Spleen (tissue), 11 donors: ENCODE results near the gene KAT8. TPM values are rescaled to one million over a fixed set of nuclear protein-coding genes. Genes with fewer than 3 reads are reported as not detected.

Experiments
- DNase-seq: peaks from one replicate; pipeline ENCODE4 v3.0.0-alpha.2; 2020
- H3K27ac ChIP-seq, 8 donors: fragments of 200-600 bp; sonication (generic) in 7 of 8; 1 replicate in 4 of 8; 2 replicates in 4 of 8; pipeline versions ENCODE4 v1.5.0 to v1.8.0; 2016 to 2021; ENCODE audit warnings: inconsistent platforms in 4 of 8, mild to moderate bottlenecking in 4 of 8, moderate library complexity in 1 of 8
- H3K27me3 ChIP-seq, 7 donors: fragments of 200-600 bp; sonication (generic) in 6 of 7; replicated peaks in 1 of 7; 1 replicate in 4 of 7; 2 replicates in 3 of 7; pipeline versions ENCODE4 v1.5.0 to v1.8.0; 2016 to 2021; ENCODE audit warnings: inconsistent platforms in 3 of 7, mild to moderate bottlenecking in 1 of 7
- H3K36me3 ChIP-seq, 6 donors: fragments of 200-600 bp; sonication (generic) in 5 of 6; 1 replicate in 4 of 6; 2 replicates in 2 of 6; pipeline versions ENCODE4 v1.5.0 to v1.8.0; 2016 to 2021; ENCODE audit warnings: inconsistent platforms in 2 of 6
- H3K4me1 ChIP-seq, 6 donors: fragments of 200-600 bp; sonication (generic) in 5 of 6; 1 replicate in 3 of 6; 2 replicates in 3 of 6; pipeline versions ENCODE4 v1.5.0 to v1.8.0; 2016 to 2021; ENCODE audit warnings: inconsistent platforms in 3 of 6
- H3K4me3 ChIP-seq, 8 donors: fragments of 200-600 bp; sonication (generic) in 7 of 8; 1 replicate in 4 of 8; 2 replicates in 4 of 8; pipeline versions ENCODE4 v1.5.0 to v1.8.0; 2016 to 2021; ENCODE audit warnings: inconsistent platforms in 4 of 8, mild to moderate bottlenecking in 4 of 8, moderate library complexity in 2 of 8
- H3K9me3 ChIP-seq, 8 donors: fragments of 200-600 bp; sonication (generic) in 7 of 8; 1 replicate in 4 of 8; 2 replicates in 4 of 8; pipeline versions ENCODE4 v1.5.0 to v1.8.0; 2016 to 2021; ENCODE audit warnings: inconsistent platforms in 4 of 8
- CTCF ChIP-seq, 11 experiments: fragments of 200-600 bp in 7 of 11; fragments of 450-650 bp in 4 of 11; sonication (generic) in 4 of 11; IDR thresholded peaks in 8 of 11; conservative IDR thresholded peaks in 3 of 11; 1 replicate in 7 of 11; 2 replicates in 4 of 11; pipeline versions ENCODE4 v1.4.0 to v1.8.0; 2016 to 2021; ENCODE audit warnings: antibody characterized with exemption in 11 of 11, inconsistent platforms in 4 of 11, mild to moderate bottlenecking in 1 of 11
- POLR2A ChIP-seq, 3 donors: fragments of 450-650 bp; IDR thresholded peaks; one replicate each; pipeline ENCODE4 v1.5.1; 2017; ENCODE audit warnings: antibody characterized with exemption in 3 of 3, mild to moderate bottlenecking in 1 of 3
- POLR2AphosphoS5 ChIP-seq, 3 donors: sonication (generic); formaldehyde crosslinking; IDR thresholded peaks; one replicate each; pipeline ENCODE4 v1.5.1; 2017; ENCODE audit warnings: antibody characterized with exemption in 3 of 3
- WGBS, 5 donors: extraction: QIAGEN DNeasy Blood & Tissue Kit in 3 of 5; methylation state at CpG; one replicate each; pipeline versions ENCODE4 v1.1.5 to v1.1.7; 2013 to 2018; 5-methylcytosine and 5-hydroxymethylcytosine counted together
- intact Hi-C: fragments of 100-400 bp; cut with DNase I; formaldehyde crosslinking; loops from one replicate; pipeline ENCODE4 v1.15.0; 2023; ENCODE audit warnings: low total_unique reads
- polyA plus RNA-seq, 3 donors: library from polyadenylated mRNA; stranded (reverse); fragments of 200-250 nt; gene quantifications; one replicate each; pipeline ENCODE4 v1.2.1, GENCODE V29; 2013
- small RNA-seq, 4 donors: library from RNA; depleted of rRNA; stranded (forward); fragments of <200 nt; gene quantifications; one replicate each; pipeline ENCODE3, GENCODE V24; 2016
- total RNA-seq, 7 donors: library from RNA; depleted of rRNA in 3 of 7; stranded (reverse); fragments of >200 nt in 3 of 7; fragmentation: NEBNext Ultra II Directional in 4 of 7; extraction: Animal tissue kit (Norgen Biotek cat#: 25700) in 4 of 7; gene quantifications; one replicate each; pipeline versions ENCODE4 v1.1.0 to v1.2.1, GENCODE V29; 2016 to 2021
- donor health status: healthy with polysubstance abuse.
- donor health status: DM: no; HTN: no; CAD: no; lungs with moderate emphysema.
- donor health status: DM: no; HTN: no; CAD: no.
- donor health status: Bipolar disorder and iron deficiency.
- donor health status: healthy.
- donor health status: DM: no; HTN: no; CAD: no.
- donor health status: DM: yes; HTN: yes; CAD: no.

KAT8 gene
- total and polyA plus RNA-seq, 10 donors: 48.7 to 94.8 (median 80.4) TPM

GRCh38 chr16:31179747-31180459 is 62.4 kb downstream of the KAT8 start, which contains the start of gene FUS:
FUS (plus strand) TSS chr16:31180139; CDS start chr16:31180215, 76 bp downstream.
- H3K36me3 ChIP-seq: peaks cover 0 to 31% (median 26%) of the 10 kb centered on the region in 6 donors
- intact Hi-C loops: loop anchor here (2.0 kb wide), 2 partner anchors 37 to 61 kb away; no protein-coding TSS in a partner anchor
- H3K9me3 ChIP-seq: no peaks in the 10 kb centered on the region
- no peaks in the 10 kb centered on the region for H3K27me3 ChIP-seq
- no peak for TF ChIP-seq CTCF (IDR thresholded peaks at IDR 0.05 in 8 of 11, conservative IDR thresholded peaks at IDR 0.05 in 3 of 11)
- TF ChIP-seq POLR2AphosphoS5 (IDR thresholded peaks at IDR 0.05): peak; percentile 100
- peak; percentile 98 to 99 (median 99) for TF ChIP-seq POLR2A (IDR thresholded peaks at IDR 0.05)
- peaks cover 45 to 76% (median 63%) of the 10 kb centered on the region in 6 donors for H3K4me1 ChIP-seq
- H3K27ac ChIP-seq: peak within 1 kb of the TSS; percentile 93 to 99 (median 96)
- 0 to 1% (median 1%) methylated on average over 38 to 69 of the region's 69 CpGs for WGBS, 5 donors
- DNase-seq: peak; percentile 98
- H3K4me3 ChIP-seq: peak within 1 kb of the TSS; percentile 73 to 98 (median 93)

Small RNA genes lying within 50 kb of the gene (small RNA-seq; reads per million reads assigned to genes)
- 0 reads per million in 4 donors for gene AC009088.4
- gene NDUFA3P6: 0 reads per million in 4 donors

Other genes starting within 250 kb of the KAT8 start
- 10 to 100 TPM; 15.5 to 24.3 (median 21.6) TPM for gene BCL7C, start 223.6 kb upstream of the KAT8 start, total RNA-seq
- gene BCL7C, start 223.6 kb upstream of the KAT8 start, polyA plus RNA-seq: 10 to 100 TPM; 35.6 to 38.7 (median 37.8) TPM
- gene CTF1, start 221.1 kb upstream of the KAT8 start, total RNA-seq: 1 to 10 TPM in 5 of 7 donors, under 1 TPM in 1, not detected in 1; 0.68 to 3.3 (median 1.4) TPM
- gene CTF1, start 221.1 kb upstream of the KAT8 start, polyA plus RNA-seq: 1 to 10 TPM in 2 of 3 donors, under 1 TPM in 1; 0.61 to 1.3 (median 1.1) TPM
- gene FBXL19, start 194.1 kb upstream of the KAT8 start, total RNA-seq: 10 to 100 TPM; 12.4 to 21.0 (median 17.8) TPM
- 10 to 100 TPM in 1 of 3 donors, 1 to 10 TPM in 2; 4.3 to 24.7 (median 5.5) TPM for gene FBXL19, start 194.1 kb upstream of the KAT8 start, polyA plus RNA-seq
- gene ORAI3, start 168.6 kb upstream of the KAT8 start, total RNA-seq: 10 to 100 TPM; 20.7 to 44.8 (median 29.8) TPM
- gene ORAI3, start 168.6 kb upstream of the KAT8 start, polyA plus RNA-seq: 10 to 100 TPM; 22.2 to 26.2 (median 22.5) TPM
- 10 to 100 TPM; 10.1 to 24.9 (median 19.8) TPM for gene SETD1A, start 159.9 kb upstream of the KAT8 start, total RNA-seq
- gene SETD1A, start 159.9 kb upstream of the KAT8 start, polyA plus RNA-seq: 10 to 100 TPM in 1 of 3 donors, 1 to 10 TPM in 2; 4.8 to 15.0 (median 8.8) TPM
- gene HSD3B7, start 132.5 kb upstream of the KAT8 start, total RNA-seq: 10 to 100 TPM; 11.0 to 24.5 (median 18.6) TPM
- gene HSD3B7, start 132.5 kb upstream of the KAT8 start, polyA plus RNA-seq: 10 to 100 TPM in 1 of 3 donors, 1 to 10 TPM in 2; 5.3 to 19.4 (median 6.7) TPM
- 1 to 10 TPM in 5 of 7 donors, under 1 TPM in 2; 0.46 to 4.2 (median 1.8) TPM for gene STX1B, start 107.0 kb upstream of the KAT8 start, total RNA-seq
- 1 to 10 TPM in 1 of 3 donors, under 1 TPM in 2; 0.29 to 1.2 (median 0.43) TPM for gene STX1B, start 107.0 kb upstream of the KAT8 start, polyA plus RNA-seq
- 100 to 1,000 TPM in 2 of 7 donors, 10 to 100 TPM in 5; 54.0 to 118 (median 75.7) TPM for gene STX4, start 84.1 kb upstream of the KAT8 start, total RNA-seq
- 100 to 1,000 TPM in 2 of 3 donors, 10 to 100 TPM in 1; 55.3 to 135 (median 131) TPM for gene STX4, start 84.1 kb upstream of the KAT8 start, polyA plus RNA-seq
- 10 to 100 TPM in 3 of 7 donors, 1 to 10 TPM in 4; 8.9 to 12.5 (median 9.2) TPM for gene ZNF668, start 43.4 kb upstream of the KAT8 start, total RNA-seq
- gene ZNF668, start 43.4 kb upstream of the KAT8 start, polyA plus RNA-seq: 1 to 10 TPM; 6.2 to 9.8 (median 6.4) TPM
- gene ZNF646, start 43.2 kb upstream of the KAT8 start, total RNA-seq: 10 to 100 TPM; 20.2 to 28.4 (median 25.6) TPM
- 10 to 100 TPM in 1 of 3 donors, 1 to 10 TPM in 2; 3.2 to 11.8 (median 3.3) TPM for gene ZNF646, start 43.2 kb upstream of the KAT8 start, polyA plus RNA-seq
- gene PRSS53, start 28.7 kb upstream of the KAT8 start, total RNA-seq: 1 to 10 TPM; 2.3 to 6.0 (median 2.8) TPM
- 1 to 10 TPM; 1.6 to 2.6 (median 1.9) TPM for gene PRSS53, start 28.7 kb upstream of the KAT8 start, polyA plus RNA-seq
- gene VKORC1, start 22.9 kb upstream of the KAT8 start, total RNA-seq: 10 to 100 TPM; 33.4 to 74.2 (median 48.2) TPM
- 10 to 100 TPM; 23.5 to 56.6 (median 55.1) TPM for gene VKORC1, start 22.9 kb upstream of the KAT8 start, polyA plus RNA-seq
- gene BCKDK, start 9.3 kb upstream of the KAT8 start, total RNA-seq: 10 to 100 TPM; 36.9 to 55.7 (median 40.2) TPM
- 10 to 100 TPM; 15.0 to 27.5 (median 17.4) TPM for gene BCKDK, start 9.3 kb upstream of the KAT8 start, polyA plus RNA-seq
- not detected for gene PRSS8, start 18.1 kb downstream of the KAT8 start, total RNA-seq
- under 1 TPM; 0.07 to 0.19 (median 0.15) TPM for gene PRSS8, start 18.1 kb downstream of the KAT8 start, polyA plus RNA-seq
- 1 to 10 TPM in 4 of 7 donors, under 1 TPM in 2, not detected in 1; 0.70 to 2.0 (median 1.3) TPM for gene PRSS36, start 32.4 kb downstream of the KAT8 start, total RNA-seq
- gene PRSS36, start 32.4 kb downstream of the KAT8 start, polyA plus RNA-seq: 1 to 10 TPM; 1.5 to 2.6 (median 2.0) TPM
- 100 to 1,000 TPM; 119 to 474 (median 284) TPM for gene FUS, start 62.5 kb downstream of the KAT8 start, total RNA-seq
- 100 to 1,000 TPM; 225 to 694 (median 516) TPM for gene FUS, start 62.5 kb downstream of the KAT8 start, polyA plus RNA-seq
- gene PYCARD, start 85.1 kb downstream of the KAT8 start, total RNA-seq: 100 to 1,000 TPM in 2 of 7 donors, 10 to 100 TPM in 5; 68.0 to 135 (median 90.1) TPM
- 100 to 1,000 TPM; 109 to 117 (median 114) TPM for gene PYCARD, start 85.1 kb downstream of the KAT8 start, polyA plus RNA-seq
- under 1 TPM in 4 of 7 donors, not detected in 3; 0.05 to 0.26 (median 0.15) TPM for gene TRIM72, start 96.5 kb downstream of the KAT8 start, total RNA-seq
- under 1 TPM; 0.06 to 0.15 (median 0.09) TPM for gene TRIM72, start 96.5 kb downstream of the KAT8 start, polyA plus RNA-seq
- gene PYDC1, start 99.5 kb downstream of the KAT8 start, total RNA-seq: not detected
- gene PYDC1, start 99.5 kb downstream of the KAT8 start, polyA plus RNA-seq: 1 to 10 TPM in 1 of 3 donors, under 1 TPM in 1, not detected in 1; 0.72 to 2.7 TPM
- gene ITGAM, start 142.3 kb downstream of the KAT8 start, total RNA-seq: 100 to 1,000 TPM in 2 of 7 donors, 10 to 100 TPM in 5; 38.5 to 154 (median 77.7) TPM
- 10 to 100 TPM in 2 of 3 donors, 1 to 10 TPM in 1; 4.3 to 14.9 (median 11.8) TPM for gene ITGAM, start 142.3 kb downstream of the KAT8 start, polyA plus RNA-seq
- 100 to 1,000 TPM in 5 of 7 donors, 10 to 100 TPM in 2; 52.1 to 330 (median 161) TPM for gene ITGAX, start 237.5 kb downstream of the KAT8 start, total RNA-seq
- 10 to 100 TPM in 2 of 3 donors, 1 to 10 TPM in 1; 8.9 to 45.5 (median 30.5) TPM for gene ITGAX, start 237.5 kb downstream of the KAT8 start, polyA plus RNA-seq